ENCODE results near the gene CSMD2.

Gene CSMD2

GRCh38 chr1:33895976-33896375, 269.1 kb downstream of the CSMD2 start:
- DNase-seq, result no peak

GRCh38 chr1:33895396-33895795, 269.6 kb downstream of the CSMD2 start:
- DNase-seq, result no peak

GRCh38 chr1:33893147-33893830, 271.7 kb downstream of the CSMD2 start:
- no peak for DNase-seq

GRCh38 chr1:33886496-33886895, 278.5 kb downstream of the CSMD2 start:
- no peak for DNase-seq

GRCh38 chr1:33880305-33880704, 284.7 kb downstream of the CSMD2 start:
- DNase-seq, result no peak

GRCh38 chr1:33878392-33878791, 286.6 kb downstream of the CSMD2 start:
- no peak for DNase-seq

GRCh38 chr1:33876970-33877650, 287.9 kb downstream of the CSMD2 start:
- no peak for DNase-seq

GRCh38 chr1:33875862-33876261, 289.2 kb downstream of the CSMD2 start:
- no peak for DNase-seq

GRCh38 chr1:33874636-33875035, 290.4 kb downstream of the CSMD2 start:
- no peak for DNase-seq

- DNase-seq, result no peak
Observed at GRCh38 chr1:33872683-33873082, 292.3 kb downstream of the CSMD2 start.

GRCh38 chr1:33872275-33872674, 292.8 kb downstream of the CSMD2 start:
- no peak for DNase-seq

GRCh38 chr1:33867684-33868083, 297.3 kb downstream of the CSMD2 start:
- DNase-seq, result no peak

GRCh38 chr1:33866281-33866680, 298.7 kb downstream of the CSMD2 start:
- no peak for DNase-seq

- no peak for DNase-seq
Observed at GRCh38 chr1:33864460-33865389, 300.3 kb downstream of the CSMD2 start.

- no peak for DNase-seq
Observed at GRCh38 chr1:33863779-33864178, 301.3 kb downstream of the CSMD2 start, which contains the start of gene HMGB4. HMGB4 (plus strand) TSS chr1:33864079; CDS start chr1:33864192, 113 bp downstream.

- no peak for DNase-seq
Observed at GRCh38 chr1:33860671-33861070, 304.4 kb downstream of the CSMD2 start.

- no peak for DNase-seq
Observed at GRCh38 chr1:33854091-33854490, 310.9 kb downstream of the CSMD2 start.

GRCh38 chr1:33853431-33853830, 311.6 kb downstream of the CSMD2 start:
- no peak for DNase-seq

GRCh38 chr1:33852711-33853110, 312.3 kb downstream of the CSMD2 start:
- no peak for DNase-seq

- DNase-seq, result no peak
Observed at GRCh38 chr1:33850481-33850880, 314.5 kb downstream of the CSMD2 start.

GRCh38 chr1:33849211-33849610, 315.8 kb downstream of the CSMD2 start:
- no peak for DNase-seq

GRCh38 chr1:33848205-33848937, 316.7 kb downstream of the CSMD2 start:
- no peak for DNase-seq

GRCh38 chr1:33846861-33847260, 318.2 kb downstream of the CSMD2 start:
- DNase-seq, result no peak

All from activated effector memory CD4-positive, alpha-beta T cell treated with anti-CD3 and anti-CD28 coated beads, Interleukin-2, amount 50 U/mL, for 16 hours (primary cell).